ENCODE results near the gene SRGAP1. TPM values are rescaled to one million over a fixed set of nuclear protein-coding genes. Genes with fewer than 3 reads are reported as not detected.

SRGAP1 gene
- total and polyA plus RNA-seq, 2 of the 4 experiments (the other 2 are of a cell fraction) = 10.0 to 10.2 TPM

DNA sequence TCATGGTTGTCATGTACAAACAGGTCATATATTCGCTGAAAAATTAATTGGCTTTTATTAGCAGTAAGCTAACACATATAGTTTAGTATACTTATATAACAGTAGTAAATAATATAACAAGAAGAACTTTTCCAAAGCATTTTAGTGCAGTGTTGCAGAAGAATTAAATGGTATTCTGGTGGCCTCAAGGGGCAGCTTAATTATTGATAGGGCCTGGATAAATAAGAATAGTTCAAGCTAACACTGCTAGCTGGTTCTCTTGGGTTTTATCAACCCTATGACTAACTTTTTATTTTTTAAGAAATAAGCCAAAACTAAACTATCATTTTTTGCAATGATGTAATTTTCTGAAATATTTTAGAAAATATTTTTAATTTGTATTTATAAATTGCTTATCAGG, 152.1 kb downstream of the SRGAP1 start:
- Histone ChIP-seq H2BK15ac (ENCODE audit: low read depth, low read length) (no peak overlapping the region), H3K9me3 (ENCODE audit: control insufficient read depth, insufficient read depth, low read length) (no peaks in the 10 kb centered on the region), H4K5ac (ENCODE audit: low read depth, low read length) (no peak overlapping the region), H3K79me1 (ENCODE audit: low read depth in 1 of 2, low read length in 2 of 2) (peaks cover 46 to 70% of the 10 kb centered on the region in 2 experiments), H3K18ac (ENCODE audit: low read depth, low read length) (no peak overlapping the region), H4K8ac (ENCODE audit: low read depth in 2 of 2, low read length in 2 of 2) (no peak overlapping the region), H2AK9ac (replicated peaks; ENCODE audit: low read depth, low read length, poor library complexity) (no peak overlapping the region), H3K9ac (ENCODE audit: low read depth, low read length) (no peak overlapping the region), H2AFZ (replicated peaks; ENCODE audit: low read length, poor library complexity) (no peak overlapping the region), H2BK5ac (ENCODE audit: low read depth, low read length, poor library complexity, severe bottlenecking) (no peak overlapping the region), H2AK5ac (ENCODE audit: low read depth, low read length) (no peak overlapping the region), H3K14ac (replicated peaks; ENCODE audit: low read depth, low read length) (no peak overlapping the region), H4K20me1 (ENCODE audit: insufficient read depth, low read length) (peaks cover 3% of the 10 kb centered on the region), H3K36me3 (ENCODE audit: control insufficient read depth, insufficient read depth, low read length) (peaks cover 13% of the 10 kb centered on the region), H3K27ac (ENCODE audit: insufficient read depth, low read length) (no peak overlapping the region), H3K9me1 (ENCODE audit: insufficient read depth, low read length) (peaks cover 14% of the 10 kb centered on the region), H3K4ac (ENCODE audit: low read depth, low read length) (no peak overlapping the region), H3K4me3 (ENCODE audit: insufficient read depth, low read depth, low read length) (no peak overlapping the region), H3K23ac (ENCODE audit: low read depth, low read length) (no peak overlapping the region), H3K4me2 (ENCODE audit: low read depth, low read length) (no peak overlapping the region), H4K91ac (ENCODE audit: insufficient read depth, low read depth, low read length) (no peak overlapping the region), H2BK20ac (ENCODE audit: low read depth, low read length) (no peak overlapping the region), H3K27me3 (ENCODE audit: control insufficient read depth, insufficient read depth, low read length) (no peaks in the 10 kb centered on the region), H3K4me1 (ENCODE audit: control insufficient read depth, insufficient read depth, low read length) (peaks cover 18% of the 10 kb centered on the region), H3K56ac (ENCODE audit: extremely low read depth, insufficient read depth, low read length) (no peak overlapping the region), H2BK120ac (ENCODE audit: low read depth, low read length) (no peak overlapping the region)
- in situ Hi-C loops (cut with MboI; ENCODE audit: low sequenced_read_pairs) (loop anchor here (10.0 kb wide), 1 partner anchor 152 kb away; the partner anchor contains the start of gene SRGAP1), intact Hi-C loops (cut with micrococcal nuclease) (no loop called here), dilution Hi-C loops (cut with HindIII; ENCODE audit: low sequenced_read_pairs, unreplicated experiment) (no loop called here)
- BruUV-seq (replicated peaks) = no TSS peak
- ChIA-PET POLR2A (ENCODE audit: unreplicated experiment) (no interaction called here), CTCF (interaction anchor here (1.0 kb wide), 1 partner anchor 10 kb away, joined by 3 read pairs; no protein-coding TSS in a partner anchor)
- TF ChIP-seq NFE2L2 (IDR thresholded peaks at IDR 0.05; ENCODE audit: low read depth, low read length) = no peak
- no peak for TF ChIP-seq RFX5 (IDR thresholded peaks at IDR 0.05; ENCODE audit: low read depth, low read length)
- no CpG with 5 or more reads among the region's 1 CpG for WGBS, 2 experiments (ENCODE audit: extremely low coverage in 2 of 2, insufficient read length in 1 of 2)
- DNase-seq (no peak), ATAC-seq (ENCODE audit: low read depth) (no peak)
